Renal cortical epithelial cell (primary cell): ENCODE data around the gene MIEN1. TPM values are rescaled to one million over a fixed set of nuclear protein-coding genes. Genes with fewer than 3 reads are reported as not detected.
"Not testable (repeated sequence)": the region's sequence is repeated elsewhere in the genome, so short reads cannot be mapped to it uniquely, and the experiment has no call there.

Source experiments
- DNase-seq: peaks from one replicate; pipeline ENCODE4 v3.0.0-alpha.2; 2011; ENCODE audit warnings: low read depth
- total RNA-seq: library from RNA; depleted of rRNA; stranded (reverse); fragments of >200 nt; gene quantifications from 2 replicates; pipeline ENCODE4 v1.2.3, GENCODE V29; 2014

The MIEN1 gene
- total RNA-seq, 1 donor from 2014 or later: 17.7 TPM

DNA sequence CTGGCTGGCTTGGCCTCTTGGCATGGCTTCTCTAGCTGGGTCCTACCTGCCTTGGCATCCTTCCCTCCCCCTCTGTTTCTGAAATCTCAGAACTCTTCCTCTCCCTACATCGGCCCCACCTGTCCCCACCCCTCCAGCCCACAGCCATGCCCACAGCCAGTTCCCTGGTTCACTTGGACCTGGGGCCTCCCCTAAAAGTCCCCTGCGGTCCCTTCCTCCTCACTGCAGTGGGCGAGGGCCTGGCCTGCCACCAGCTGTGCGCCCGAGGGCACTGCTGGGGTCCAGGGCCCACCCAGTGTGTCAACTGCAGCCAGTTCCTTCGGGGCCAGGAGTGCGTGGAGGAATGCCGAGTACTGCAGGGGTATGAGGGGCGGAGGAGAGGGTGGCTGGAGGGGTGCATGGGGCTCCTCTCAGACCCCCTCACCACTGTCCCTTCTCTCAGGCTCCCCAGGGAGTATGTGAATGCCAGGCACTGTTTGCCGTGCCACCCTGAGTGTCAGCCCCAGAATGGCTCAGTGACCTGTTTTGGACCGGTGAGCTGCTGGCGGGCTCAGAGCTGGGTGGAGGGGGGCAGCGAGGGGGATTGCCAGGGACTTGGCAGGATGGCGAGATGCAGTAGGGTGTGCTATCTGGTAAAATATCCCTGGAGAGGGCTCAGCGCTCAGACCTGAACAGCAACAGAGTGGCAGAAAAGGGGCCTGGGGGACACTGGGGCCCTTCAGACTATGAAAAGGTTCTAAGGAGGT, 14.1 kb downstream of the MIEN1 start:
- DNase-seq: no peak

DNA sequence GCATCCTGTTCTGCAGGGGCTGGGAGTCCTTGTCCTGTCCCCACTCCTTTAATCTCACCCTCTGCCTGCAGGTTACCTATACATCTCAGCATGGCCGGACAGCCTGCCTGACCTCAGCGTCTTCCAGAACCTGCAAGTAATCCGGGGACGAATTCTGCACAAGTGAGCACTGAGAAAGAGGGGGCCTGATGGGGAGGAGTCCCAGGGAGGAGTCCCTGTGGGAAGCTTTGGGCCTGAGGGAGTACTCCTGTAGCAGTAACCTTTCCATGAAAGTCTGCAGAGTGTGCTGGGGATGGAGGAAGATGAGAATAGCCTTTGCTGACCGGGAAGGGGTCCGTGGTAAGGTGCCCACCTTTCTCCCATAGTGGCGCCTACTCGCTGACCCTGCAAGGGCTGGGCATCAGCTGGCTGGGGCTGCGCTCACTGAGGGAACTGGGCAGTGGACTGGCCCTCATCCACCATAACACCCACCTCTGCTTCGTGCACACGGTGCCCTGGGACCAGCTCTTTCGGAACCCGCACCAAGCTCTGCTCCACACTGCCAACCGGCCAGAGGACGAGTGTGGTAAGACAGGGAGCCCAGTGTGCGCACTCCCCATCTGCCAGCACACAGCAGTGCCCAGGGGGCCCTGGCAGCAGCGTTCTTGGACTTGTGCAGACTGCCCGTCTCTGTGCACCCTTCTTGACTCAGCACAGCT, 14.8 kb downstream of the MIEN1 start:
- DNase-seq: no peak

DNA sequence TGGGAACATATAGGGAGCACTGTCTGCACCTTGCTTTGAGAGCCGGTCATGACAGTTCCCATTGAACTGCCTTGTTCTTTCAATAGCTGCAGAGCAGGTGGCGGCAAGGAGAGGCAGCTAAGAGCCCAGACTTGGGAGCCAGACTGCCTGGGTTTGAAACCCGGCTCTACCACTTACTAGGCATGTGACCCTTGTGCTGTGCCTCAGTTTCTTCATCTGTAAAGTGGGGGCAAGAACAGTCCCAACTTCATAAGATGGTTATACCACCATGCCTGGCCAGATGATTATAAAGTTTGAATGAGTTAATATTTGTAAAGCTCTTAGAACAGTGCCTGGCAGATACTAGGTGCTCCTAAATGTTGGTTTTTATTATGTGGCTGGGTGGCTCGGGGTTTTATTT, 16.1 kb downstream of the MIEN1 start:
- DNase-seq: no peak

DNA sequence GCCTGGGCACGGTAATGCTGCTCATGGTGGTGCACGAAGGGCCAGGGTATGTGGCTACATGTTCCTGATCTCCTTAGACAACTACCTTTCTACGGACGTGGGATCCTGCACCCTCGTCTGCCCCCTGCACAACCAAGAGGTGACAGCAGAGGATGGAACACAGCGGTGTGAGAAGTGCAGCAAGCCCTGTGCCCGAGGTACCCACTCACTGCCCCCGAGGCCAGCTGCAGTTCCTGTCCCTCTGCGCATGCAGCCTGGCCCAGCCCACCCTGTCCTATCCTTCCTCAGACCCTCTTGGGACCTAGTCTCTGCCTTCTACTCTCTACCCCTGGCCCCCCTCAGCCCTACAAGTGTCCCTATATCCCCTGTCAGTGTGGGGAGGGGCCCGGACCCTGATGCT, 18.5 kb downstream of the MIEN1 start:
- no peak for DNase-seq

DNA sequence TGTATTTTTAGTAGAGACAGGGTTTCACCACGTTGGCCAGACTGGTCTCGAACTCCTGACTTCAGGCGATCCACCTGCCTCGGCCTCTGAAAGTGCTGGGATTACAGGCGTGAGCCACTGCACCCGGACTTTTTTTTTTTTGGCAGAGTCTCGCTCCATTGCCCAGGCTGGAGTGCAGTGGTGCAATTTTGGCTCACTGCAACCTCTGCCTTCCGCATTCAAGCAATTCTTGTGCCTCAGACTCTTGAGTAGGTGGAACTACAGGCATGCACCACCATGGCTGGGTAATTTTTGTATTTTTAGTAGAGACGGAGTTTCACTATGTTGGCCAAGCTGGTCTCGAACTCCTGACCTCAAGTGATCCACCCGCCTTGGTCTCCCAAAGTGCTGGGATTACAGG, 19.3 kb downstream of the MIEN1 start:
- not testable (repeated sequence) for DNase-seq

- DNase-seq: no peak
Observed at GRCh38 chr17:39709998-39710964, 20.1 kb downstream of the MIEN1 start.

DNA sequence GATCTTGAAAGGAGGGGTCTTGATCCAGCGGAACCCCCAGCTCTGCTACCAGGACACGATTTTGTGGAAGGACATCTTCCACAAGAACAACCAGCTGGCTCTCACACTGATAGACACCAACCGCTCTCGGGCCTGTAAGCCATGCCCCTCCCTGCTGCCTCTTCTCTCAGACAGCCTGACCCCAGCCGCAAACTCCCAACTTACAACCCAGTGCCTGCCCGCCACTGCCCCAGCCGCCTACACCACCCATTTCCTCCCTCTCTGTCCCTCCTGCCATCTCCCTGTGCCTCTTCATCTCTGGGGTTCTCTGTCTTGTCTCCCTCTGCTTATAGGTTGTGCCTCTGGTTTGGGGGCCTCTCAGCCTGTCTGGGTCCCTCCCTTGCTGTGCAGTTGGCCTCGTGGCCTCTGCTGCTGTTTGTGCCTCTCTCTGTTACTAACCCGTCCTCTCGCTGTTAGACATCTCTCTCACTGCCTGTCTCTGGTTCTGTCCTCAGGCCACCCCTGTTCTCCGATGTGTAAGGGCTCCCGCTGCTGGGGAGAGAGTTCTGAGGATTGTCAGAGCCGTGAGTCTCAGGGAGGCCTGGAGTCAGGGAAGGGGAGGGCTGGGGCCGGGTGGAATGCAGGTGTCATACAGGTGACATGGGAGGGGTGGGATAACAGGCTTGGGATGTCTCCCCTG, 20.9 kb downstream of the MIEN1 start:
- DNase-seq: no peak

DNA sequence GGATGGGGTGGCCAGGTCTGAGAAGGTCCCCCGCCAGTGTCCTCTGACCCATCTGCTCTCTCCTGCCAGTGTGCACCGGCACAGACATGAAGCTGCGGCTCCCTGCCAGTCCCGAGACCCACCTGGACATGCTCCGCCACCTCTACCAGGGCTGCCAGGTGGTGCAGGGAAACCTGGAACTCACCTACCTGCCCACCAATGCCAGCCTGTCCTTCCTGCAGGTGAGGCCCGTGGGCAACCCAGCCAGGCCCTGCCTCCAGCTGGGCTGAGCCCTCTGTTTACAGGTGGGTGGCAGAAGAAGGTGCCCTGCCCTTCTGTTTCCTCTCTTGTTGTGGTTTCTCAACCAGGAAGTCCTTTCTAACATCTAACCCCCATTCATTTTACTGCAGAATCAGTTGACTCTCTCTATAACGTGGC, 23.4 kb downstream of the MIEN1 start:
- no peak for DNase-seq

- DNase-seq: no peak
Observed at GRCh38 chr17:39706383-39706782, 23.9 kb downstream of the MIEN1 start.

GRCh38 chr17:39705786-39706348, 24.5 kb downstream of the MIEN1 start:
- DNase-seq: peak; percentile 70

DNA sequence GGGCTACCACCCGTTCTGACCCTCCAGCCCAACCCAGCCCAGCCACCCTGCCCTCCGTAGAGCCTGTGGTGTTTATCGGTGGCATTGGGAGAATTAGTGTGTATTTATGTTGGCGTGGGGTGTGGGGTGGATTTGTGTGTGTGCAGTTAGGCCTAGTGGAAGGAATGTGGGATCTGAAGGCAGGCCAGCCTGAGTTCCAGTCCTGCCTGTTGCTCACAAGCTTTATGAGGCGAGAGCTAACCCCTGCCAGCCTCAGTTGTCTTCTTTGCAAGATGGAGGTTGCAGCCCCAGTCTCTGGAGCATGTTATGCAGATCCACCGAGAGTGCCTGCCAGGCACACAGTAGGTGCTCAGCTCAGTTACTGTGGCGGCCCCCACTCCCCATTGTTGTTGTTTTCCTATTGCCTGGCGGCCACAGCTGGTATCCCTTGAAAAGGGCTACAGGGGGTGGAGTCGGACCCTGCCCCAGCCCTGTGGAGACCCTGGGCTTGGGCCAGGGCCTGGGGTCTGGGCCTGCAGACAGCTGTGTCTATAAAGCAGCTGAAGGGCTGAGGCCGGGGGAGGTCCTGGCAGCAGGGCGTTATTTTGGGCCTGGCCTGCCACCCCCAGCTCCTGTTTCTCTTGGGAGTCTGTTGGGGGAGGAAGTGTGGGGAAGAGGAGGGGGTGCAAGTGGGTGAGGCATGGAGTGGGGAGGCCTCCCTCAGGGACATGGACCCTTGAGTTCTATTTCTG, 25.3 kb downstream of the MIEN1 start:
- no peak for DNase-seq

- DNase-seq: no peak
Observed at GRCh38 chr17:39703913-39704312, 26.4 kb downstream of the MIEN1 start.

DNA sequence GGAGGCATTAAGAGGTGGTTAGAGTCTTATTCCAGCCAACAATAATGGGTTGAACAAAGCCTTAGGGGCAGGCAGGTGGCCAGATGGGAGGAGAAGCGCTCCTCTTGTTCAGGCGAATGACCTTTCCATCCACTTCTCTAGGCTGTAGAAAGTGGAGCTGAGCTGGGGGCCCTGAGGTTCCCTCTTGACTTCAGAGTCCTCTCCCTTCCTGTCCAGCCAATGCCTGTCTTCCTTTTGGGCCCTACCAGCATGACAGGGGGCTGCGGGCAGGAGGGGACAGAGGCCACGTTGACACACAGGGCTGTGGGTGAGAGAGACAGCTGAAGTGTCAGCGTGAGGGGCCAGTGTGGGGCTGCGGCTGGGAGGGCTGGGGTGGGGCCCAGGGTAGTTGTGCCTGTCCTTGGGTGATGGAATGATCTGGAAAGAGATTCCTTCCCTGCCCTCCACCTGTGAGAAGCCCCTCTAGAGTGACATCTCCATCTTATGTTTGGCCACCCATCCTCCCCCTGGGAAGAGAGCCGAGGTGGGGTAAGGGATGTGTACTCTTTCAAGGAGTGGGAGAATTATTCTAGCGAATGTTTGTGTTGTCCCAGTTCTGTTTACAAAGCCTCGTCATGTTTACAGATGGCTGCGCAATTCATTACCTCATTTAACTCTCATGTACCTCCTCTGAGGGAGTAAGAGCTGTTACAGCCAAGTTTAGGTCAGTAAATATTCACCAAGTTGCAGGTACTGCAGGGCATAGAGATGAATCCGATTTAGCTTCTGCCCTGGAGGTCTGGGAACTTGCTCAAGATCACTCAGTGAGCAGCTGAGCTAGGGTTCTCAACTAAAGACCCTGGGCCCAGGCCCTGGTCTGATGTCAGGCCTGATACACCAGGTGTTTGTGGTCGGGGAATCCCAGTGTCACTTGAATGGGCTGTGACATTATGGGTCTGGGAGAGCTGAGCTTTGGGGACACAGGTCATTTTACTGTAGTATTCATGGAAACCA, 27.1 kb downstream of the MIEN1 start:
- DNase-seq: peak; percentile 50

GRCh38 chr17:39701784-39702422, 28.4 kb downstream of the MIEN1 start:
- no peak for DNase-seq

GRCh38 chr17:39701012-39701783, 29.1 kb downstream of the MIEN1 start:
- DNase-seq: no peak

- DNase-seq: no peak
Observed at GRCh38 chr17:39700148-39700987, 30.0 kb downstream of the MIEN1 start.

DNA sequence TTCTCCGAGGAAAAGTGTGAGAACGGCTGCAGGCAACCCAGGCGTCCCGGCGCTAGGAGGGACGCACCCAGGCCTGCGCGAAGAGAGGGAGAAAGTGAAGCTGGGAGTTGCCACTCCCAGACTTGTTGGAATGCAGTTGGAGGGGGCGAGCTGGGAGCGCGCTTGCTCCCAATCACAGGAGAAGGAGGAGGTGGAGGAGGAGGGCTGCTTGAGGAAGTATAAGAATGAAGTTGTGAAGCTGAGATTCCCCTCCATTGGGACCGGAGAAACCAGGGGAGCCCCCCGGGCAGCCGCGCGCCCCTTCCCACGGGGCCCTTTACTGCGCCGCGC, 30.5 kb downstream of the MIEN1 start, which contains the start of gene ERBB2:
Gene ERBB2, plus strand, starts transcription at position 247 of the 330 bp plus-strand sequence. CDS start 175 bp downstream, outside the sequence.
- DNase-seq: peak; percentile 75
